HepG2 (cell line): ENCODE data around the gene NOTO. TPM values are rescaled to one million over a fixed set of nuclear protein-coding genes. Genes with fewer than 3 reads are reported as not detected.

Experiments used
- ARNT ChIP-seq: fragments of 450-650 bp; IDR thresholded peaks from 2 replicates; pipeline ENCODE4 v1.6.1; 2017
- ATM ChIP-seq: fragments of 450-650 bp; IDR thresholded peaks from 2 replicates; pipeline ENCODE4 v1.7.1; 2017; ENCODE audit warnings: mild to moderate bottlenecking, borderline replicate concordance
- CENPX ChIP-seq: sonication (generic); formaldehyde crosslinking; IDR thresholded peaks from 2 replicates; pipeline ENCODE4 v1.9.0; 2021; ENCODE audit warnings: mild to moderate bottlenecking, missing genetic modification reagents, moderate library complexity
- GABPA ChIP-seq, 2 experiments: IDR thresholded peaks; 2 replicates each; pipeline ENCODE4 v1.6.1; 2011 to 2016; ENCODE audit warnings: low read depth in 2 of 2, low read length in 1 of 2, missing biosample characterization in 1 of 2, missing genetic modification characterization in 1 of 2
- GZF1 ChIP-seq: sonication (generic); formaldehyde crosslinking; IDR thresholded peaks from 2 replicates; pipeline ENCODE4 v1.5.1; 2020; ENCODE audit warnings: mild to moderate bottlenecking, missing genetic modification reagents
- HNF1B ChIP-seq: sonication (generic); formaldehyde crosslinking; IDR thresholded peaks from 2 replicates; pipeline ENCODE4 v1.5.1; 2020; ENCODE audit warnings: mild to moderate bottlenecking, moderate library complexity, missing genetic modification reagents
- JUND ChIP-seq: sonication (generic); formaldehyde crosslinking; IDR thresholded peaks from 2 replicates; pipeline ENCODE4 v1.8.0; 2022; ENCODE audit warnings: mild to moderate bottlenecking, missing genetic modification reagents
- PHF8 ChIP-seq: sonication (generic); formaldehyde crosslinking; IDR thresholded peaks from 2 replicates; pipeline ENCODE4 v1.5.0; 2020; ENCODE audit warnings: missing genetic modification reagents
- RELA ChIP-seq: sonication (generic); formaldehyde crosslinking; IDR thresholded peaks from 2 replicates; pipeline ENCODE4 v1.4.0; 2020; ENCODE audit warnings: missing genetic modification reagents
- SMC3 ChIP-seq: IDR thresholded peaks from 2 replicates; pipeline ENCODE4 v1.6.1; 2011; ENCODE audit warnings: low read length, improper control_type of control experiment
- TBL1XR1 ChIP-seq: fragments of 150-350 bp; IDR thresholded peaks from 2 replicates; pipeline ENCODE4 v1.6.1; 2014; ENCODE audit warnings: borderline replicate concordance, low read length; ENCODE audit not compliant: partially characterized antibody
- TCF12 ChIP-seq, 2 experiments: fragments of 450-650 bp in 1 of 2; sonication (generic) in 1 of 2; formaldehyde crosslinking in 1 of 2; IDR thresholded peaks; 2 replicates each; pipeline versions ENCODE4 v1.6.1 to v1.8.0; 2017 to 2022; ENCODE audit warnings: antibody characterized with exemption in 1 of 2, mild to moderate bottlenecking in 1 of 2, missing genetic modification reagents in 1 of 2, moderate library complexity in 1 of 2
- ZKSCAN1 ChIP-seq: fragments of 150-350 bp; IDR thresholded peaks from 2 replicates; pipeline ENCODE4 v1.6.1; 2014; ENCODE audit warnings: low read length
- ZNF101 ChIP-seq: sonication (generic); formaldehyde crosslinking; IDR thresholded peaks from 2 replicates; pipeline ENCODE4 v1.4.0; 2020; ENCODE audit warnings: mild to moderate bottlenecking, low read depth, missing genetic modification reagents, borderline replicate concordance
- ZNF124 ChIP-seq: sonication (generic); formaldehyde crosslinking; IDR thresholded peaks from 2 replicates; pipeline ENCODE4 v1.4.0; 2020; ENCODE audit warnings: missing genetic modification reagents
- ZNF160 ChIP-seq: sonication (generic); formaldehyde crosslinking; IDR thresholded peaks from 2 replicates; pipeline ENCODE4 v1.8.0; 2022; ENCODE audit warnings: mild to moderate bottlenecking, inconsistent platforms, missing genetic modification reagents
- ZNF335 ChIP-seq: sonication (generic); formaldehyde crosslinking; IDR thresholded peaks from 2 replicates; pipeline ENCODE4 v1.4.0; 2020; ENCODE audit warnings: missing genetic modification reagents
- ZNF383 ChIP-seq: sonication (generic); formaldehyde crosslinking; IDR thresholded peaks from 2 replicates; pipeline ENCODE4 v1.4.0; 2020; ENCODE audit warnings: missing genetic modification reagents, mild to moderate bottlenecking, borderline replicate concordance
- ZNF550 ChIP-seq: sonication (generic); formaldehyde crosslinking; IDR thresholded peaks from 2 replicates; pipeline ENCODE4 v1.4.0; 2020; ENCODE audit warnings: mild to moderate bottlenecking, missing genetic modification reagents, borderline replicate concordance
- ZNF577 ChIP-seq: sonication (generic); formaldehyde crosslinking; IDR thresholded peaks from 2 replicates; pipeline ENCODE4 v1.4.0; 2020; ENCODE audit warnings: mild to moderate bottlenecking, low read depth, missing genetic modification reagents, borderline replicate concordance
- ZNF580 ChIP-seq: IDR thresholded peaks from 2 replicates; pipeline ENCODE4 v1.6.1; 2016; ENCODE audit warnings: low read depth, borderline replicate concordance
- ZNF674 ChIP-seq: sonication (generic); formaldehyde crosslinking; IDR thresholded peaks from 2 replicates; pipeline ENCODE4 v1.5.0; 2020; ENCODE audit warnings: low read depth, mild to moderate bottlenecking, missing genetic modification reagents
- ZNF773 ChIP-seq: sonication (generic); formaldehyde crosslinking; IDR thresholded peaks from 2 replicates; pipeline ENCODE4 v1.4.0; 2020; ENCODE audit warnings: missing genetic modification reagents, borderline replicate concordance
- ZNF800 ChIP-seq: sonication (generic); formaldehyde crosslinking; IDR thresholded peaks from 2 replicates; pipeline ENCODE4 v1.4.0; 2020; ENCODE audit warnings: missing genetic modification reagents
- ZNF891 ChIP-seq: sonication (generic); formaldehyde crosslinking; IDR thresholded peaks from 2 replicates; pipeline ENCODE4 v1.5.0; 2020; ENCODE audit warnings: mild to moderate bottlenecking, missing genetic modification reagents
- polyA plus RNA-seq, 8 experiments: library from polyadenylated mRNA; depleted of rRNA in 3 of 8; stranded (reverse) in 7 of 8; unstranded in 1 of 8; fragments of >200 nt; fragmentation: Illumina TruSeq in 4 of 8; extraction: Trizol in 4 of 8; gene quantifications; 2 replicates each; pipeline versions ENCODE4 v1.2.1 to v1.2.3, GENCODE V29; 2011 to 2016; ENCODE audit warnings: low read depth in 4 of 8, missing spikeins in 1 of 8, mixed read lengths in 1 of 8; ENCODE audit not compliant: insufficient read depth in 1 of 8
- total RNA-seq, 5 experiments: library from RNA; depleted of rRNA; stranded (reverse); fragments of >200 nt; fragmentation: Illumina TruSeq; extraction: Trizol; gene quantifications; 2 replicates each; pipeline ENCODE4 v1.2.3, GENCODE V29; 2016; ENCODE audit warnings: low read depth in 1 of 5
- TF ChIP-seq, protein P1 (sequence below): sonication (generic); formaldehyde crosslinking; IDR thresholded peaks from 2 replicates; pipeline ENCODE4 v1.9.0; 2021; ENCODE audit warnings: missing genetic modification reagents, mild to moderate bottlenecking, borderline replicate concordance

NOTO gene
- total and polyA plus RNA-seq, 2 of the 13 experiments (the other 11 are each of a cell fraction or from before 2014, with no cell fraction given): not detected

- no peak for TF ChIP-seq ZNF773 (CRISPR knock-in tag)
- TF ChIP-seq TCF12 (IDR thresholded peaks at IDR 0.05): no peak
- no peak for TF ChIP-seq TCF12 (CRISPR knock-in tag; IDR thresholded peaks at IDR 0.05)
- TF ChIP-seq RELA (CRISPR knock-in tag): 0 out of 2 replicates have a peak, but pooled peaks have one; percentile 60
- 0 out of 2 replicates have a peak, but pooled peaks have one; percentile 86 for TF ChIP-seq ZNF550 (CRISPR knock-in tag)
- TF ChIP-seq ZNF577: no peak
- TF ChIP-seq ZNF160 (CRISPR knock-in tag): no peak
- TF ChIP-seq ATM: no peak
- no peak for TF ChIP-seq ZKSCAN1
- TF ChIP-seq JUND (CRISPR knock-in tag): no peak
- TF ChIP-seq ZNF383 (CRISPR knock-in tag): no peak; the same call in 1 of the 2 replicates
- TF ChIP-seq HNF1B (CRISPR knock-in tag): peak; percentile 88
- TF ChIP-seq GABPA (IDR thresholded peaks at IDR 0.05; ENCODE audit: low read depth, low read length): no peak
- TF ChIP-seq GABPA (CRISPR knock-in tag; IDR thresholded peaks at IDR 0.05; ENCODE audit: low read depth): no peak
- peak; percentile 66; the same call in 1 of the 2 replicates for TF ChIP-seq ZNF891 (CRISPR knock-in tag)
- no peak for TF ChIP-seq ZNF674
- TF ChIP-seq GZF1: no peak
- peak; percentile 93 for TF ChIP-seq ZNF580
- TF ChIP-seq TBL1XR1: no peak
- TF ChIP-seq, protein P1, sequence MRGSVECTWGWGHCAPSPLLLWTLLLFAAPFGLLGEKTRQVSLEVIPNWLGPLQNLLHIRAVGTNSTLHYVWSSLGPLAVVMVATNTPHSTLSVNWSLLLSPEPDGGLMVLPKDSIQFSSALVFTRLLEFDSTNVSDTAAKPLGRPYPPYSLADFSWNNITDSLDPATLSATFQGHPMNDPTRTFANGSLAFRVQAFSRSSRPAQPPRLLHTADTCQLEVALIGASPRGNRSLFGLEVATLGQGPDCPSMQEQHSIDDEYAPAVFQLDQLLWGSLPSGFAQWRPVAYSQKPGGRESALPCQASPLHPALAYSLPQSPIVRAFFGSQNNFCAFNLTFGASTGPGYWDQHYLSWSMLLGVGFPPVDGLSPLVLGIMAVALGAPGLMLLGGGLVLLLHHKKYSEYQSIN (CRISPR knock-in tag): no peak
- peak; percentile 51 for TF ChIP-seq PHF8
- TF ChIP-seq CENPX: no peak
- TF ChIP-seq SMC3: peak; percentile 32; the same call in 1 of the 2 replicates
- TF ChIP-seq ZNF124 (CRISPR knock-in tag): peak; percentile 63; the same call in 1 of the 2 replicates
- peak; percentile 93 for TF ChIP-seq ZNF800
- 0 out of 2 replicates have a peak, but pooled peaks have one; percentile 45 for TF ChIP-seq ZNF101 (CRISPR knock-in tag)
- no peak for TF ChIP-seq ARNT
- TF ChIP-seq ZNF335: peak; percentile 53; the same call in 1 of the 2 replicates
These were observed 25.3 kb upstream of the NOTO start (continued) for GRCh38 chr2:73176881-73177644.
